Measurements from ENCODE around the gene CRYL1.
A peak's percentile ranks its signal among the peaks of the same experiment; 100 is the strongest.

The CRYL1 gene

GRCh38 chr13:20498659-20499058 is 27.0 kb downstream of the CRYL1 start:
- no peak overlapping the region for H3K27ac ChIP-seq (replicated peaks)
- H3K27me3 ChIP-seq (ENCODE audit: insufficient read depth, poor library complexity, severe bottlenecking) = no peaks in the 10 kb centered on the region
- TF ChIP-seq, protein P1, sequence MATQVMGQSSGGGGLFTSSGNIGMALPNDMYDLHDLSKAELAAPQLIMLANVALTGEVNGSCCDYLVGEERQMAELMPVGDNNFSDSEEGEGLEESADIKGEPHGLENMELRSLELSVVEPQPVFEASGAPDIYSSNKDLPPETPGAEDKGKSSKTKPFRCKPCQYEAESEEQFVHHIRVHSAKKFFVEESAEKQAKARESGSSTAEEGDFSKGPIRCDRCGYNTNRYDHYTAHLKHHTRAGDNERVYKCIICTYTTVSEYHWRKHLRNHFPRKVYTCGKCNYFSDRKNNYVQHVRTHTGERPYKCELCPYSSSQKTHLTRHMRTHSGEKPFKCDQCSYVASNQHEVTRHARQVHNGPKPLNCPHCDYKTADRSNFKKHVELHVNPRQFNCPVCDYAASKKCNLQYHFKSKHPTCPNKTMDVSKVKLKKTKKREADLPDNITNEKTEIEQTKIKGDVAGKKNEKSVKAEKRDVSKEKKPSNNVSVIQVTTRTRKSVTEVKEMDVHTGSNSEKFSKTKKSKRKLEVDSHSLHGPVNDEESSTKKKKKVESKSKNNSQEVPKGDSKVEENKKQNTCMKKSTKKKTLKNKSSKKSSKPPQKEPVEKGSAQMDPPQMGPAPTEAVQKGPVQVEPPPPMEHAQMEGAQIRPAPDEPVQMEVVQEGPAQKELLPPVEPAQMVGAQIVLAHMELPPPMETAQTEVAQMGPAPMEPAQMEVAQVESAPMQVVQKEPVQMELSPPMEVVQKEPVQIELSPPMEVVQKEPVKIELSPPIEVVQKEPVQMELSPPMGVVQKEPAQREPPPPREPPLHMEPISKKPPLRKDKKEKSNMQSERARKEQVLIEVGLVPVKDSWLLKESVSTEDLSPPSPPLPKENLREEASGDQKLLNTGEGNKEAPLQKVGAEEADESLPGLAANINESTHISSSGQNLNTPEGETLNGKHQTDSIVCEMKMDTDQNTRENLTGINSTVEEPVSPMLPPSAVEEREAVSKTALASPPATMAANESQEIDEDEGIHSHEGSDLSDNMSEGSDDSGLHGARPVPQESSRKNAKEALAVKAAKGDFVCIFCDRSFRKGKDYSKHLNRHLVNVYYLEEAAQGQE (IDR thresholded peaks at IDR 0.05; ENCODE audit: insufficient replicate concordance, low read depth) = no peak
- no peak for TF ChIP-seq SPI1 (IDR thresholded peaks at IDR 0.05; ENCODE audit: borderline replicate concordance, low read depth)
- TF ChIP-seq POLR2AphosphoS5 (IDR thresholded peaks at IDR 0.05; ENCODE audit: low read depth) = no peak
- TF ChIP-seq GABPA (IDR thresholded peaks at IDR 0.05; ENCODE audit: low read depth) = no peak
- TF ChIP-seq, protein P2, sequence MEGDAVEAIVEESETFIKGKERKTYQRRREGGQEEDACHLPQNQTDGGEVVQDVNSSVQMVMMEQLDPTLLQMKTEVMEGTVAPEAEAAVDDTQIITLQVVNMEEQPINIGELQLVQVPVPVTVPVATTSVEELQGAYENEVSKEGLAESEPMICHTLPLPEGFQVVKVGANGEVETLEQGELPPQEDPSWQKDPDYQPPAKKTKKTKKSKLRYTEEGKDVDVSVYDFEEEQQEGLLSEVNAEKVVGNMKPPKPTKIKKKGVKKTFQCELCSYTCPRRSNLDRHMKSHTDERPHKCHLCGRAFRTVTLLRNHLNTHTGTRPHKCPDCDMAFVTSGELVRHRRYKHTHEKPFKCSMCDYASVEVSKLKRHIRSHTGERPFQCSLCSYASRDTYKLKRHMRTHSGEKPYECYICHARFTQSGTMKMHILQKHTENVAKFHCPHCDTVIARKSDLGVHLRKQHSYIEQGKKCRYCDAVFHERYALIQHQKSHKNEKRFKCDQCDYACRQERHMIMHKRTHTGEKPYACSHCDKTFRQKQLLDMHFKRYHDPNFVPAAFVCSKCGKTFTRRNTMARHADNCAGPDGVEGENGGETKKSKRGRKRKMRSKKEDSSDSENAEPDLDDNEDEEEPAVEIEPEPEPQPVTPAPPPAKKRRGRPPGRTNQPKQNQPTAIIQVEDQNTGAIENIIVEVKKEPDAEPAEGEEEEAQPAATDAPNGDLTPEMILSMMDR (IDR thresholded peaks at IDR 0.05; ENCODE audit: insufficient read depth, low read length) = no peak
- DNase-seq (ENCODE audit: low read depth in 1 of 2, low spot score in 1 of 2) = no peak
- H3K4me3 ChIP-seq (replicated peaks; ENCODE audit: insufficient read depth, low read length) = no peak overlapping the region

- Histone ChIP-seq H3K27ac (replicated peaks) (no peak overlapping the region), H3K4me3 (replicated peaks; ENCODE audit: insufficient read depth, low read length) (no peak overlapping the region), H3K27me3 (ENCODE audit: insufficient read depth, poor library complexity, severe bottlenecking) (no peaks in the 10 kb centered on the region)
- no peak for TF ChIP-seq POLR2AphosphoS5 (IDR thresholded peaks at IDR 0.05; ENCODE audit: low read depth)
- DNase-seq (ENCODE audit: low read depth in 1 of 2, low spot score in 1 of 2) = no peak
These were observed 27.5 kb downstream of the CRYL1 start for GRCh38 chr13:20498129-20498528.

GRCh38 chr13:20497006-20497775 is 28.5 kb downstream of the CRYL1 start:
- H3K4me3 ChIP-seq (replicated peaks; ENCODE audit: insufficient read depth, low read length) = no peak overlapping the region
- no peaks in the 10 kb centered on the region for H3K27me3 ChIP-seq (ENCODE audit: insufficient read depth, poor library complexity, severe bottlenecking)
- TF ChIP-seq POLR2AphosphoS5 (IDR thresholded peaks at IDR 0.05; ENCODE audit: low read depth) (no peak), GABPA (IDR thresholded peaks at IDR 0.05; ENCODE audit: low read depth) (no peak), SPI1 (IDR thresholded peaks at IDR 0.05; ENCODE audit: borderline replicate concordance, low read depth) (no peak)
- TF ChIP-seq, protein P1 (IDR thresholded peaks at IDR 0.05; ENCODE audit: insufficient replicate concordance, low read depth) = no peak
- TF ChIP-seq, protein P2 (IDR thresholded peaks at IDR 0.05; ENCODE audit: insufficient read depth, low read length) = no peak
- H3K27ac ChIP-seq (replicated peaks) = no peak overlapping the region
- no peak for DNase-seq (ENCODE audit: low read depth in 1 of 2, low spot score in 1 of 2)

DNA sequence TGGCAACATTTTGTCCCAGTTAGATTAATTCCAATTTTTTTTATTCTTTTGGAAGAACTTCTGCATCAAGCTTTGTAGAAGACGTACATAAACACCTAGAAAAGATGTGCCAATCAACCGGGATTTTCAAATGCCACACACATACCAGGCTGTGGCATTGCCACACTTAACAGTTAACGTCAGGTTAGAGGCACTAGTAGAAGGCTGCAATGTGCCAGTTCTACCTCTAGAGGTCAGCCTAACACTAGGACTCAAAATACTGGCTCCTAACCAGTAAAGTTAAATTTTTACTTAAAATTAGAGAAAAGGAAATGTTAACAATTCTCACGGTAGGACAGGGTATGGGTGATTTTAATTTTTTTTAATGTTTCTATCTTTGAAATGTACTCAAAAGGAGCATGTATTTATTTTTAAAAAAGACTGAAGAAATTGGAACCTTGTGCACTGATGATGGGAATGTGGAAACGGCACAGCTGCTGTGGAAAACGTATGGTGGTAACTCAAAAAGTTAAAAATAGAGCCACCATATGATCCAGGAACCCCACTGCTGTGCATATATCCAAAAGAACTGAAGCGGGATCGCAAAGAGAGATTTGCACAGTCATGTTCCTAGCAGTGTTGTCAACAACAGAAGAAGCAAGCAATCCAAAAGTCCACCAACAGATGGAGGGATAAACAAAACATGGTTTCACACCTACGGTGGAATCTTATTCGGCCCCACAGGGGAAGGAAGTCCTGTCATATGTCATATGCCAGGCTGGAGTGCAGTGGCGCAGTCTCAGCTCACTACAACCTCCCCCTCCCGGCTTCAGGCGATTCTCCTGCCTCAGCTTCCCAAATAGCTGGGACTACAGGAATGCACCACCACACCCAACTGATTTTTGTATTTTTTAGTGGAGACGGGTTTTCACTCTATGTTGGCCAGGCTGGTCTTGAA is 30.3 kb downstream of the CRYL1 start:
- peak; percentile 47 to 77 for DNase-seq (ENCODE audit: low read depth in 1 of 2, low spot score in 1 of 2)
- TF ChIP-seq SPI1 (IDR thresholded peaks at IDR 0.05; ENCODE audit: borderline replicate concordance, low read depth) = no peak
- no peak for TF ChIP-seq GABPA (IDR thresholded peaks at IDR 0.05; ENCODE audit: low read depth)
- TF ChIP-seq, protein P1 (IDR thresholded peaks at IDR 0.05; ENCODE audit: insufficient replicate concordance, low read depth) = no peak
- no peak for TF ChIP-seq POLR2AphosphoS5 (IDR thresholded peaks at IDR 0.05; ENCODE audit: low read depth)
- TF ChIP-seq, protein P2 (IDR thresholded peaks at IDR 0.05; ENCODE audit: insufficient read depth, low read length) = peak; percentile 84
- Histone ChIP-seq H3K27ac (replicated peaks) (no peak overlapping the region), H3K4me3 (replicated peaks; ENCODE audit: insufficient read depth, low read length) (no peak overlapping the region), H3K27me3 (ENCODE audit: insufficient read depth, poor library complexity, severe bottlenecking) (no peaks in the 10 kb centered on the region)
